Measurements from ENCODE around the gene NEDD8. TPM values are rescaled to one million over a fixed set of nuclear protein-coding genes. Genes with fewer than 3 reads are reported as not detected.
A peak's percentile ranks its signal among the peaks of the same experiment; 100 is the strongest.

NEDD8 gene
- total and polyA plus RNA-seq, 10 donors = 98.6 to 237 (median 127) TPM

DNA sequence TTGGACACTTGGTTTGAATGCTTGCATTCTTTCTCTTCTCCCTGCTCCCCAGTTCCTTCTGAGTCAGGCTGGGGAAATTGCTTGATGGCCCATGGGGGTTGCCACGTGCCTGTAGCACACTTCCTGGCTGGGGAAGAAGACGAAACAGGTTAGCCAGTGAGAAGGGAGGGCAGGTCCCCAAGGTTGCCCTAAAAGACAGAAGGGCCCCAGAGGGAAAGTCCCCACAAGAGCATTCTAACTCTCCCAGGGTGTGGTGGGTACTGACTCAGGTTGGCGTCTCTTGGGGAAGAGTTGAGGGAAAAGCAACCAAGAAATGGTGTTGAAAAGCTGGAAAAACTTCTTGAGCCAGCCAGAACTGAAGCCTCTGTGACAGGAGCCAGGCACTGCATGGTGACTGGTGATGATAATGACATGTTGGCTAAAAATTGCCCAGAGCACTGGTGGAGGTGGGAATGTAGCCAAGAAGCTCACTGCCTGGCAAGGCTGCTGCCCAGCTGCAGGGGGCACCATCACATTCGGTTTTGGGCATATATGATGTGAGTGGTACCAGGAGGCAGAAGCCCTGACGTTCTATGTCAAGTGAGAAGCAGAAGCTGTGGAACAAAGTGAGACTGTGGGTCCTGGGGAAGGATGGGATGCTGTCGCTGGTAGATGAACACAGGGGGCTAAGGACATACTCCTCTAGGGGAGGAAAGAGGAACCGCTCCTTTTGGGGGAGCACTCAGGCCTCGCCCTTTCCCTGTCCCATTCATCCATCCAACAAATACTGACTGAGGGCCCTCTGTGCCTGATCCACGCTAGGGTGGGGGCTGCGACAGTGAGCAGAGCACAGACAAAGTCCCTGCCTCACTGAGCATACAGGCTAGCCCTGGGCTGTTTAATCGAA, 47.4 kb upstream of the NEDD8 start:
- H3K36me3 ChIP-seq = no peaks in the 10 kb centered on the region
- peak overlapping the region in 7 of 8 donors; percentile 37 to 100 (median 84) for H3K27ac ChIP-seq
- peaks cover 14 to 90% (median 67%) of the 10 kb centered on the region in 6 donors for H3K4me1 ChIP-seq
- DNase-seq = peak; percentile 83
- TF ChIP-seq POLR2AphosphoS5 (IDR thresholded peaks at IDR 0.05) (peak in 2 of 3 donors; percentile 30 to 31), POLR2A (IDR thresholded peaks at IDR 0.05) (no peak)
- TF ChIP-seq, protein P1, sequence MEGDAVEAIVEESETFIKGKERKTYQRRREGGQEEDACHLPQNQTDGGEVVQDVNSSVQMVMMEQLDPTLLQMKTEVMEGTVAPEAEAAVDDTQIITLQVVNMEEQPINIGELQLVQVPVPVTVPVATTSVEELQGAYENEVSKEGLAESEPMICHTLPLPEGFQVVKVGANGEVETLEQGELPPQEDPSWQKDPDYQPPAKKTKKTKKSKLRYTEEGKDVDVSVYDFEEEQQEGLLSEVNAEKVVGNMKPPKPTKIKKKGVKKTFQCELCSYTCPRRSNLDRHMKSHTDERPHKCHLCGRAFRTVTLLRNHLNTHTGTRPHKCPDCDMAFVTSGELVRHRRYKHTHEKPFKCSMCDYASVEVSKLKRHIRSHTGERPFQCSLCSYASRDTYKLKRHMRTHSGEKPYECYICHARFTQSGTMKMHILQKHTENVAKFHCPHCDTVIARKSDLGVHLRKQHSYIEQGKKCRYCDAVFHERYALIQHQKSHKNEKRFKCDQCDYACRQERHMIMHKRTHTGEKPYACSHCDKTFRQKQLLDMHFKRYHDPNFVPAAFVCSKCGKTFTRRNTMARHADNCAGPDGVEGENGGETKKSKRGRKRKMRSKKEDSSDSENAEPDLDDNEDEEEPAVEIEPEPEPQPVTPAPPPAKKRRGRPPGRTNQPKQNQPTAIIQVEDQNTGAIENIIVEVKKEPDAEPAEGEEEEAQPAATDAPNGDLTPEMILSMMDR (IDR thresholded peaks at IDR 0.05 in 8 of 11, conservative IDR thresholded peaks at IDR 0.05 in 3 of 11) = peak in 7 of 11 experiments; percentile 18 to 52 (median 43)
- intact Hi-C loops (cut with DNase I; ENCODE audit: low total_unique reads) = no loop called here
- WGBS, 5 donors = 52 to 68% (median 56%) methylated on average over 11 of the region's 11 CpGs
- H3K4me3 ChIP-seq = peak overlapping the region in 1 of 8 donors; percentile 46
- no peaks in the 10 kb centered on the region for H3K9me3 ChIP-seq
- no peaks in the 10 kb centered on the region for H3K27me3 ChIP-seq (replicated peaks in 1 of 7)

- Histone ChIP-seq H3K27ac (peak overlapping the region in 7 of 8 donors; percentile 53 to 100 (median 84)), H3K27me3 (replicated peaks in 1 of 7) (no peaks in the 10 kb centered on the region), H3K36me3 (no peaks in the 10 kb centered on the region), H3K9me3 (no peaks in the 10 kb centered on the region), H3K4me3 (peak overlapping the region in 1 of 8 donors; percentile 46), H3K4me1 (peaks cover 17 to 98% (median 78%) of the 10 kb centered on the region in 6 donors)
- no peak for DNase-seq
- TF ChIP-seq, protein P1 (IDR thresholded peaks at IDR 0.05 in 8 of 11, conservative IDR thresholded peaks at IDR 0.05 in 3 of 11) = no peak
- no peak for TF ChIP-seq POLR2A (IDR thresholded peaks at IDR 0.05)
- TF ChIP-seq POLR2AphosphoS5 (IDR thresholded peaks at IDR 0.05) = no peak
- intact Hi-C loops (cut with DNase I; ENCODE audit: low total_unique reads) = no loop called here
- WGBS, 5 donors = 93 to 98% (median 96%) methylated on average over 5 of the region's 5 CpGs
Measured at GRCh38 chr14:24278424-24278823, 46.3 kb upstream of the NEDD8 start.

- Histone ChIP-seq H3K9me3 (no peaks in the 10 kb centered on the region), H3K4me3 (peak overlapping the region in 1 of 8 donors; percentile 46), H3K27me3 (replicated peaks in 1 of 7) (no peaks in the 10 kb centered on the region), H3K4me1 (peaks cover 17 to 100% (median 85%) of the 10 kb centered on the region in 6 donors), H3K27ac (peak overlapping the region; percentile 53 to 100 (median 84)), H3K36me3 (no peaks in the 10 kb centered on the region)
- peak; percentile 83 for DNase-seq
- intact Hi-C loops (cut with DNase I; ENCODE audit: low total_unique reads) = no loop called here
- 45 to 55% (median 47%) methylated on average over 11 of the region's 11 CpGs for WGBS, 5 donors
- no peak for TF ChIP-seq POLR2A (IDR thresholded peaks at IDR 0.05)
- TF ChIP-seq, protein P1 (IDR thresholded peaks at IDR 0.05 in 8 of 11, conservative IDR thresholded peaks at IDR 0.05 in 3 of 11) = no peak
- TF ChIP-seq POLR2AphosphoS5 (IDR thresholded peaks at IDR 0.05) = peak in 2 of 3 donors; percentile 15 to 51
Measured at GRCh38 chr14:24277606-24278321, 45.6 kb upstream of the NEDD8 start.

All from spleen (tissue), 11 donors.